ENCODE measurements around the gene DBF4B.

DNA sequence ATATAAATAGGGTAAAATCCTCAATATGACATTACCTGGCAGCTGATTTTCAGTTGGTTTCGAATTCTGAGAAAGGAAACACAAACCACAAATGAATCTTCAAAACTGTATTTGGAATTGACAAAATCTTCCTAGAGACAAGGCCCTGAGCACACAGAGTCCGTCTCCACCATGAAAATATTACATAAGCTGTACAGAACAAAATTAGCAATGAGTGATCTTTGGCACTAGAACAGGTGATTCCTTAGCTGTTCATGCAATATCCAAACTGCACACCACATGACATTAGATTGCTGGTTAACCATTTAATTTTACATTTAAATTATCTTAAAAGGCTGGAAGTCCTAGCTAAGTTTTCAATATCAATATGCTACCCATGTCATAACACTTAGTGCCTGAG lies 89.9 kb downstream of the DBF4B start:
- TF ChIP-seq, protein P1, sequence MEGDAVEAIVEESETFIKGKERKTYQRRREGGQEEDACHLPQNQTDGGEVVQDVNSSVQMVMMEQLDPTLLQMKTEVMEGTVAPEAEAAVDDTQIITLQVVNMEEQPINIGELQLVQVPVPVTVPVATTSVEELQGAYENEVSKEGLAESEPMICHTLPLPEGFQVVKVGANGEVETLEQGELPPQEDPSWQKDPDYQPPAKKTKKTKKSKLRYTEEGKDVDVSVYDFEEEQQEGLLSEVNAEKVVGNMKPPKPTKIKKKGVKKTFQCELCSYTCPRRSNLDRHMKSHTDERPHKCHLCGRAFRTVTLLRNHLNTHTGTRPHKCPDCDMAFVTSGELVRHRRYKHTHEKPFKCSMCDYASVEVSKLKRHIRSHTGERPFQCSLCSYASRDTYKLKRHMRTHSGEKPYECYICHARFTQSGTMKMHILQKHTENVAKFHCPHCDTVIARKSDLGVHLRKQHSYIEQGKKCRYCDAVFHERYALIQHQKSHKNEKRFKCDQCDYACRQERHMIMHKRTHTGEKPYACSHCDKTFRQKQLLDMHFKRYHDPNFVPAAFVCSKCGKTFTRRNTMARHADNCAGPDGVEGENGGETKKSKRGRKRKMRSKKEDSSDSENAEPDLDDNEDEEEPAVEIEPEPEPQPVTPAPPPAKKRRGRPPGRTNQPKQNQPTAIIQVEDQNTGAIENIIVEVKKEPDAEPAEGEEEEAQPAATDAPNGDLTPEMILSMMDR (IDR thresholded peaks at IDR 0.05): no peak
- TF ChIP-seq POLR2A (IDR thresholded peaks at IDR 0.05): no peak
- TF ChIP-seq POLR2AphosphoS5 (IDR thresholded peaks at IDR 0.05): no peak
- TF ChIP-seq EP300 (IDR thresholded peaks at IDR 0.05; ENCODE audit: low read depth): no peak
